Measurements from ENCODE around the gene HIBADH.

Gene HIBADH

GRCh38 chr7:27662490-27663205 lies at the start of gene HIBADH:
Gene HIBADH (minus strand): TSS chr7:27662883. CDS start chr7:27662788, 95 bp downstream.
- DNase-seq: peak; percentile 74 to 99 (median 97)

- no peak for DNase-seq
Observed at GRCh38 chr7:27712217-27712616, 49.5 kb upstream of the HIBADH start.

- no peak for DNase-seq
Observed at GRCh38 chr7:27709137-27710075, 46.7 kb upstream of the HIBADH start.

GRCh38 chr7:27708485-27708884 lies 45.8 kb upstream of the HIBADH start:
- no peak for DNase-seq

GRCh38 chr7:27705200-27705594 lies 42.5 kb upstream of the HIBADH start:
- DNase-seq: no peak

- DNase-seq: no peak
Observed at GRCh38 chr7:27704422-27705199, 41.9 kb upstream of the HIBADH start.

- no peak for DNase-seq
Observed at GRCh38 chr7:27703181-27703580, 40.5 kb upstream of the HIBADH start.

GRCh38 chr7:27700501-27700900 lies 37.8 kb upstream of the HIBADH start:
- no peak for DNase-seq

GRCh38 chr7:27699751-27700150 lies 37.1 kb upstream of the HIBADH start:
- DNase-seq: no peak

- DNase-seq: peak in 1 of 56 donors; percentile 5
Observed at GRCh38 chr7:27697861-27698430, 35.3 kb upstream of the HIBADH start.

- no peak for DNase-seq
Observed at GRCh38 chr7:27695096-27695495, 32.4 kb upstream of the HIBADH start.

GRCh38 chr7:27693794-27694193 lies 31.1 kb upstream of the HIBADH start:
- DNase-seq: peak in 2 of 56 donors; percentile 4 to 13

GRCh38 chr7:27690649-27691048 lies 28.0 kb upstream of the HIBADH start:
- no peak for DNase-seq

- peak in 3 of 56 donors; percentile 2 to 5 (median 3) for DNase-seq
Observed at GRCh38 chr7:27689591-27690164, 27.0 kb upstream of the HIBADH start.

- no peak for DNase-seq
Observed at GRCh38 chr7:27689150-27689549, 26.5 kb upstream of the HIBADH start.

GRCh38 chr7:27688646-27689045 lies 26.0 kb upstream of the HIBADH start:
- DNase-seq: no peak

GRCh38 chr7:27688056-27688455 lies 25.4 kb upstream of the HIBADH start:
- DNase-seq: no peak

GRCh38 chr7:27686315-27686714 lies 23.6 kb upstream of the HIBADH start:
- DNase-seq: no peak

GRCh38 chr7:27685893-27686292 lies 23.2 kb upstream of the HIBADH start:
- DNase-seq: no peak

- DNase-seq: no peak
Observed at GRCh38 chr7:27685209-27685608, 22.5 kb upstream of the HIBADH start.

- no peak for DNase-seq
Observed at GRCh38 chr7:27684491-27684890, 21.8 kb upstream of the HIBADH start.

Measured in amygdala (tissue), 56 donors.